Uterus (tissue), 4 donors: Measurements from ENCODE around the gene ANKS6. TPM values are rescaled to one million over a fixed set of nuclear protein-coding genes. Genes with fewer than 3 reads are reported as not detected.

Experiments used
- DNase-seq, 2 donors: peaks; one replicate each; pipeline ENCODE4 v3.0.0-alpha.2; 2019 to 2020
- H3K27ac ChIP-seq, 2 donors: fragments of 200-600 bp; sonication (generic); 1 replicate in 1 of 2; 2 replicates in 1 of 2; pipeline ENCODE4 v1.5.1; 2016 to 2018
- H3K27me3 ChIP-seq, 2 donors: fragments of 200-600 bp; sonication (generic); one replicate each; pipeline ENCODE4 v1.5.1; 2018 to 2019; ENCODE audit warnings: control low read depth in 1 of 2
- H3K36me3 ChIP-seq, 2 donors: fragments of 200-600 bp; sonication (generic); one replicate each; pipeline ENCODE4 v1.5.1; 2019; ENCODE audit warnings: control low read depth in 1 of 2
- H3K4me1 ChIP-seq, 2 donors: fragments of 200-600 bp; sonication (generic); one replicate each; pipeline ENCODE4 v1.5.1; 2018 to 2019; ENCODE audit warnings: control low read depth in 1 of 2
- H3K4me3 ChIP-seq, 2 donors: fragments of 200-600 bp; sonication (generic); 1 replicate in 1 of 2; 2 replicates in 1 of 2; pipeline ENCODE4 v1.5.1; 2018 to 2019; ENCODE audit warnings: mild to moderate bottlenecking in 1 of 2
- H3K9me3 ChIP-seq, 2 donors: fragments of 200-600 bp; sonication (generic); one replicate each; pipeline ENCODE4 v1.5.1; 2019; ENCODE audit warnings: control low read depth in 1 of 2
- POLR2A ChIP-seq, 2 donors: fragments of 450-650 bp; IDR thresholded peaks; one replicate each; pipeline ENCODE4 v1.6.1; 2016; ENCODE audit warnings: antibody characterized with exemption in 2 of 2, mild to moderate bottlenecking in 1 of 2, moderate library complexity in 1 of 2
- intact Hi-C: fragments of 100-400 bp; cut with DNase I; formaldehyde crosslinking; loops from one replicate; pipeline ENCODE4 v1.15.1; 2023; ENCODE audit warnings: low total_unique reads
- total RNA-seq, 4 donors: library from RNA; depleted of rRNA in 3 of 4; stranded (reverse); fragments of >200 nt in 3 of 4; gene quantifications; one replicate each; pipeline versions ENCODE4 v1.1.0 to v1.2.4, GENCODE V29; 2014 to 2023
- TF ChIP-seq, protein P1 (sequence below), 4 experiments: fragments of 200-600 bp in 2 of 4; fragments of 450-650 bp in 2 of 4; sonication (generic) in 2 of 4; IDR thresholded peaks; one replicate each; pipeline ENCODE4 v1.5.1; 2016 to 2019; ENCODE audit warnings: antibody characterized with exemption in 4 of 4, mild to moderate bottlenecking in 2 of 4, moderate library complexity in 1 of 4
- donor health status: DM: yes; HTN: yes; CAD: no.

Gene ANKS6
- total RNA-seq, 4 donors from 2014 or later = 2.6 to 26.9 (median 13.7) TPM

DNA sequence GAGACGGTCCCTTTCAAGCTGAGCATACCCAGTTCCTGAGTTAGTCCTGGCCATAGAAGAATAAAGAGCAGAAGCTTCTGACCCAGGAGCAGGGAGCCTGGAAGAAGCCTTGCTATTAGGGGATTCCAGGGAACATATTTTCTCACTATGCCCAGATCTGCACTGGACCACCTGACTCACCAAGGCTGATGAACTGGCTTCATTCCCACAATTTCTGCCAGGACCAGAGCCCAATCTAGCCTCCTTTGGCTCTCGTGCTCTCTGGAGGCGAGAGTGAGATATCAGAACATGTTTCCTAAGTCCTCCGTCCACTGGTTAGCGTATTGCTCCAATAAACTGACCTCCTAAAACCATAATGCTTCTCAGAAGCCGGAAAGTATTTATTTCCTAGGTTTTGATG is 97.5 kb downstream of the ANKS6 start:
- Histone ChIP-seq H3K27ac (no peak overlapping the region), H3K27me3 (no peaks in the 10 kb centered on the region), H3K4me1 (no peaks in the 10 kb centered on the region), H3K4me3 (no peak overlapping the region), H3K36me3 (no peaks in the 10 kb centered on the region), H3K9me3 (no peaks in the 10 kb centered on the region)
- TF ChIP-seq, protein P1, sequence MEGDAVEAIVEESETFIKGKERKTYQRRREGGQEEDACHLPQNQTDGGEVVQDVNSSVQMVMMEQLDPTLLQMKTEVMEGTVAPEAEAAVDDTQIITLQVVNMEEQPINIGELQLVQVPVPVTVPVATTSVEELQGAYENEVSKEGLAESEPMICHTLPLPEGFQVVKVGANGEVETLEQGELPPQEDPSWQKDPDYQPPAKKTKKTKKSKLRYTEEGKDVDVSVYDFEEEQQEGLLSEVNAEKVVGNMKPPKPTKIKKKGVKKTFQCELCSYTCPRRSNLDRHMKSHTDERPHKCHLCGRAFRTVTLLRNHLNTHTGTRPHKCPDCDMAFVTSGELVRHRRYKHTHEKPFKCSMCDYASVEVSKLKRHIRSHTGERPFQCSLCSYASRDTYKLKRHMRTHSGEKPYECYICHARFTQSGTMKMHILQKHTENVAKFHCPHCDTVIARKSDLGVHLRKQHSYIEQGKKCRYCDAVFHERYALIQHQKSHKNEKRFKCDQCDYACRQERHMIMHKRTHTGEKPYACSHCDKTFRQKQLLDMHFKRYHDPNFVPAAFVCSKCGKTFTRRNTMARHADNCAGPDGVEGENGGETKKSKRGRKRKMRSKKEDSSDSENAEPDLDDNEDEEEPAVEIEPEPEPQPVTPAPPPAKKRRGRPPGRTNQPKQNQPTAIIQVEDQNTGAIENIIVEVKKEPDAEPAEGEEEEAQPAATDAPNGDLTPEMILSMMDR (IDR thresholded peaks at IDR 0.05) = no peak
- TF ChIP-seq POLR2A (IDR thresholded peaks at IDR 0.05) = no peak
- no peak for DNase-seq
- intact Hi-C loops = no loop called here

DNA sequence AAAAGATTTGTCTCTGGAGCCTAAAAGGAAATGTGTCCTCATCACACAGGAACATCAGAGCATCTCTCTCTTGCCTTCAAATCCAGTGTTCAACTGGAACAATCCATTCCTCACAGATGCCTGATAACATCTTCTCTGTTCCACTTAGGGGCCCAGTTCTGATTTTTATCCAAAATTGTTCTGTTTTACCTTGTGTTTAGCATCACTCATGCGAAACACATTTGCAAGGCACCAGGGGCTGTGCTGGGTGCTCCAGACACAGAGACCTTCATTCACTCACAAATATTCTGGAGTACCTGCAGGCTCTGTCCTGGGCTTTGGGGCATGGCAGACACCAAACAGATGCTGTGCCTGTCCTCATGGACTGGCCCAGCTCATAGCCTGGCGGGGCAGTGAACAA is 101.4 kb downstream of the ANKS6 start:
- intact Hi-C loops = no loop called here
- H3K27ac ChIP-seq = no peak overlapping the region
- H3K4me3 ChIP-seq = no peak overlapping the region

DNA sequence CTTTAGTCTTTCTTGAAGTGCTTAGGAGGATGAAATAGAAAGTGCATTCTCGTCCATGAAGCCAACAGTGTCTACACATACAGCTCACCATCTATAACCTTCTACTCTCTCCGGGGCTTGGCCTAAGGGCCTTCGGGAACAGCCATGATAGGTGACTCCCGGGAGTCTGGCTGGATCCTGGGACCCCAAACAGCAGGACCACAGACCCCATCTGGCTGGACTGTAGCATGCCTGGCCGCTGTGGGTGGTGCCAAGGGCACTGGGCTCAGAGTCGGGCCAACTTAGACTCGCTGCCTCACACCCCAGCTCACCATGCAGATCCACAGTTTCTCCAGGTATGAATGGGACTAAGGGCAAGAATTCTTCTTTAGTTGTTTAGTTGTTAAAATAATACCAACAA is 104.0 kb downstream of the ANKS6 start:
- Histone ChIP-seq H3K27me3 (no peaks in the 10 kb centered on the region), H3K4me1 (no peaks in the 10 kb centered on the region), H3K9me3 (no peaks in the 10 kb centered on the region), H3K4me3 (no peak overlapping the region), H3K27ac (no peak overlapping the region), H3K36me3 (no peaks in the 10 kb centered on the region)
- no peak for DNase-seq
- intact Hi-C loops = no loop called here
- TF ChIP-seq, protein P1 (IDR thresholded peaks at IDR 0.05) = no peak
- no peak for TF ChIP-seq POLR2A (IDR thresholded peaks at IDR 0.05)

More for the DNA sequence above, 101.4 kb downstream of the ANKS6 start:
- Histone ChIP-seq H3K4me1 (no peaks in the 10 kb centered on the region), H3K9me3 (no peaks in the 10 kb centered on the region), H3K36me3 (no peaks in the 10 kb centered on the region), H3K27me3 (no peaks in the 10 kb centered on the region)
- TF ChIP-seq, protein P1 (IDR thresholded peaks at IDR 0.05) = no peak
- TF ChIP-seq POLR2A (IDR thresholded peaks at IDR 0.05) = no peak
- DNase-seq = no peak

DNA sequence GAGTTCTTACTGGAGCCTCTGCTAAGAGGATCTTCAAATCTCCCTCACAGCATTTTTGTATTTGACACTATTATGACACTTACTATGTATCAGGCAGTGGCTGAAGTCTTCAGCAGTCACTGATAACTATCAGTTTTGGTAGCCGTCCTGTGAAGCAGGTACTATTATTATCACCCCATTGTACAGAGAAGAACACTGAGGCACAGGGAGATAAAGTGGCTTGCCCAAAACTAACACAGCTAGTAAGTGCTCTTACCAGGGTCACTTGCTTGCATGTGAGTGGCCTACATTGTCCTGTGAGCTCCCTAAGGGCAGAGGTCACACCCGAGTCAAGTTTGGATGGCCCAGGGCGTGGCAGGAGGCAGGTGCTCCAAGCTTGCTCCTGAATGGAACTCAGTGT is 104.5 kb downstream of the ANKS6 start:
- Histone ChIP-seq H3K27ac (no peak overlapping the region), H3K9me3 (no peaks in the 10 kb centered on the region), H3K4me3 (no peak overlapping the region), H3K36me3 (no peaks in the 10 kb centered on the region), H3K27me3 (no peaks in the 10 kb centered on the region), H3K4me1 (no peaks in the 10 kb centered on the region)
- intact Hi-C loops = no loop called here
- no peak for TF ChIP-seq POLR2A (IDR thresholded peaks at IDR 0.05)
- TF ChIP-seq, protein P1 (IDR thresholded peaks at IDR 0.05) = no peak
- DNase-seq = no peak

DNA sequence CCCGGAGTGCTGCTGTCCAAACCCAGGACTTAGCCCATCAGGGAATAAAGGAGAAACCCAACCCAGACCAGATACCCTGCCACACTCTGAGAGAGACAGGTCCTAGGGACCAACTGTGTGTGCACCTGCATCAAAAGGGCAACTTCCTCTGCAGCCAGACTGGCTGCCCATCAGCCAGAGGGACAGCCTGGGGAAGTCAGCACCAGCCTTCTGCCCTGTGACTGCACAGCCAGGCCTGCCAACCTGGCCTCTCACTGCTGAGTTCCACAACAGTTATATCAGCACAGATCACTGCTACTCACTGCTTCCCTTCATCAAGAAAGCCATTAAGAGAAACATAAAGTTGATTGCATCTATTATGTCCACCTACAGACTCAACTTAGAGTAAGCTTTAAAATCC is 105.7 kb downstream of the ANKS6 start:
- H3K4me1 ChIP-seq = no peaks in the 10 kb centered on the region
- H3K27me3 ChIP-seq = no peaks in the 10 kb centered on the region
- intact Hi-C loops = no loop called here
- H3K36me3 ChIP-seq = no peaks in the 10 kb centered on the region
- H3K4me3 ChIP-seq = no peak overlapping the region
- H3K27ac ChIP-seq = no peak overlapping the region
- TF ChIP-seq, protein P1 (IDR thresholded peaks at IDR 0.05) = no peak
- no peak for TF ChIP-seq POLR2A (IDR thresholded peaks at IDR 0.05)
- DNase-seq = no peak
- no peaks in the 10 kb centered on the region for H3K9me3 ChIP-seq
